Heart left ventricle (tissue), 16 donors: ENCODE results near the gene AKAP9. TPM values are rescaled to one million over a fixed set of nuclear protein-coding genes. Genes with fewer than 3 reads are reported as not detected.

Experiments
- ATAC-seq, 4 donors: fragments of 200-7000 bp; cut with Tn5 transposase; one replicate each; pipeline ENCODE4 v1.9.1; 2020 to 2022; ENCODE audit warnings: moderate library complexity in 4 of 4, mild to moderate bottlenecking in 3 of 4, moderate number of reproducible peaks in 1 of 4
- DNase-seq, 5 donors: peaks; one replicate each; pipeline ENCODE4 v3.0.0-alpha.2; 2020
- H3K27ac ChIP-seq, 12 donors: fragments of 200-600 bp; sonication (generic) in 4 of 12; one replicate each; pipeline versions ENCODE4 v1.5.0 to v1.8.0; 2016 to 2022; ENCODE audit warnings: mild to moderate bottlenecking in 2 of 12
- H3K27me3 ChIP-seq, 9 donors: fragments of 200-600 bp; sonication (generic) in 2 of 9; one replicate each; pipeline versions ENCODE4 v1.5.1 to v1.8.0; 2016 to 2022; ENCODE audit warnings: mild to moderate bottlenecking in 3 of 9
- H3K36me3 ChIP-seq, 9 donors: fragments of 200-600 bp; sonication (generic) in 2 of 9; one replicate each; pipeline versions ENCODE4 v1.5.0 to v1.8.0; 2018 to 2022; ENCODE audit warnings: mild to moderate bottlenecking in 2 of 9
- H3K4me1 ChIP-seq, 12 donors: fragments of 200-600 bp; sonication (generic) in 4 of 12; one replicate each; pipeline versions ENCODE4 v1.5.0 to v1.8.0; 2016 to 2022; ENCODE audit warnings: mild to moderate bottlenecking in 3 of 12
- H3K4me3 ChIP-seq, 12 donors: fragments of 200-600 bp; sonication (generic) in 4 of 12; one replicate each; pipeline versions ENCODE4 v1.5.0 to v1.8.0; 2017 to 2022; ENCODE audit warnings: mild to moderate bottlenecking in 9 of 12, moderate library complexity in 4 of 12
- H3K9me3 ChIP-seq, 12 donors: fragments of 200-600 bp; sonication (generic) in 4 of 12; one replicate each; pipeline versions ENCODE4 v1.5.0 to v1.8.0; 2016 to 2022; ENCODE audit warnings: mild to moderate bottlenecking in 1 of 12
- POLR2A ChIP-seq, 2 donors: fragments of 450-650 bp; IDR thresholded peaks; one replicate each; pipeline ENCODE4 v1.6.1; 2017; ENCODE audit warnings: antibody characterized with exemption in 2 of 2, mild to moderate bottlenecking in 2 of 2, moderate library complexity in 2 of 2
- WGBS, 4 donors: extraction: QIAGEN DNeasy Blood & Tissue Kit in 2 of 4; methylation state at CpG; one replicate each; pipeline versions ENCODE4 v1.1.5 to v1.1.7; 2013 to 2018; 5-methylcytosine and 5-hydroxymethylcytosine counted together
- intact Hi-C, 10 donors: fragments of 100-400 bp; cut with DNase I; formaldehyde crosslinking; loops; one replicate each; pipeline versions ENCODE4 v1.11.1 to v1.14.2; 2022
- polyA plus RNA-seq, 2 donors: library from polyadenylated mRNA; stranded (reverse); fragments of 200-250 nt; gene quantifications; one replicate each; pipeline ENCODE4 v1.2.3, GENCODE V29; 2013
- total RNA-seq, 9 donors: library from RNA; depleted of rRNA in 2 of 9; stranded (reverse); fragments of >200 nt in 2 of 9; fragmentation: NEBNext Ultra II Directional in 3 of 9; extraction: Animal tissue kit (Norgen Biotek cat#: 25700) in 3 of 9; gene quantifications; one replicate each; pipeline versions ENCODE4 v1.1.0 to v1.2.4, GENCODE V29; 2016 to 2023
- TF ChIP-seq, protein P1 (sequence below), 12 donors: fragments of 200-600 bp; sonication (generic) in 4 of 12; IDR thresholded peaks; one replicate each; pipeline versions ENCODE4 v1.5.0 to v1.8.0; 2018 to 2022; ENCODE audit warnings: antibody characterized with exemption in 12 of 12, mild to moderate bottlenecking in 5 of 12
- donor health status: ischemic (EF 13 %, LVEDD 7.1; RV severe dilation, severe dysfunction).
- donor health status: healthy with polysubstance abuse.
- donor health status: DM: no; HTN: yes; CAD: no.
- donor health status: DM: no; HTN: no; CAD: no.
- donor health status: ischemic (EF 25% LVEDD 6.9; RV normal size, moderate dysfunction).
- donor health status: ischemic (EF 25% LVEDD 5.7; RV mildly dilated, moderate dysfunction).
- donor health status: healthy.
- donor health status: DM: yes; HTN: yes; CAD: no.
- donor health status: ischemic (EF 35%, LVEDD 5.7; RV mildly dilated, moderate dysfunction).
- donor health status: nonischemic (EF 11% LVEDD 7.7; RV severe dilation, severe dysfunction).
- donor health status: DM: yes; HTN: yes; CAD: no.
- donor health status: PGD.
- donor health status: ischemic (EF 29% LVEDD 5.4; RV normal size, mild dysfunction).
- donor health status: nonischemic (EF 23%, LVEDD 6.1; RV moderate dilation, normal function).

AKAP9 gene
- total and polyA plus RNA-seq, 11 donors: 13.2 to 58.6 (median 49.1) TPM

DNA sequence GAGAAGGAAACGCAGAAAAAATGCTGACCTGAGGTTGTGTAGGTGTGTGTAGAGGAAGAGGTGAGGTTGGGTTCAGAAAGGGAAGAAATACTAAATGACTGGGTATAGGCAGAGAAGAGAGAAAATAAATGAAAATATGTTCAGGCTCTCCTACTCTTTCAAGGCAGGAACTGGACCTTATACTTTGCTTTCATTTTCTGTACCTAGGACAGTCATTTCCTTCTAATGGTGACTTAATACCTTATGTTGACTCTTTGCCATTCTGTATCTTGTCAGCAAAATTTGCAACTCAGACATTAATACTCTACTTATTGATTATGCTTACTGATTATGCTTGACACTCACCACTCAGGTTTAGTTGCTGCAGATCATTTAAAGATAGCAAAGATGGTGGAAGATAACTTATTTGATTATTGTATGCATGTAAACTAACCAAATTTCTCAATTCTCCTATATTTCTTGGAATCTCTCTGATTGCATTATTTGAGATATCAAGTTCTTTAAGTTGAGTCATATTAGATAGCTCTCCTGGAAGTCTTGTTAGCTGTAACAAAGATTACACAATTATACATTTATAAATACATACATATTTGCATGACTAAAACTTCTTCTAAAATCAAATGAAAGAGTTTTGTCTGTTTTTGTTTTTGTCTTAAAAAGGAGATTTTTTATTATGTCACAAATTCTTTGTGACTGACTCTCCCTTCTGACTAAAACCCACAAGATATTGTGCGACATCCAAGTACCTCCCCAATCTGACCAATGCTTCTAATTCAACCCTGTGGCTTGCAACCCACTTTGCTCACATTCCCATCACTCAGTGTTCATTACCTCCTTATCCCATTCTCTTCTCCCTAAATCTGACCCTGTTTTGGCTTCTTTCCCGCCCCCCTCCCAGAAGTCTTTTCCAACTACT is 218.3 kb downstream of the AKAP9 start:
- WGBS, 4 donors: 91 to 94% (median 92%) methylated on average over 3 of the region's 3 CpGs
- no peaks in the 10 kb centered on the region for H3K36me3 ChIP-seq
- TF ChIP-seq, protein P1, sequence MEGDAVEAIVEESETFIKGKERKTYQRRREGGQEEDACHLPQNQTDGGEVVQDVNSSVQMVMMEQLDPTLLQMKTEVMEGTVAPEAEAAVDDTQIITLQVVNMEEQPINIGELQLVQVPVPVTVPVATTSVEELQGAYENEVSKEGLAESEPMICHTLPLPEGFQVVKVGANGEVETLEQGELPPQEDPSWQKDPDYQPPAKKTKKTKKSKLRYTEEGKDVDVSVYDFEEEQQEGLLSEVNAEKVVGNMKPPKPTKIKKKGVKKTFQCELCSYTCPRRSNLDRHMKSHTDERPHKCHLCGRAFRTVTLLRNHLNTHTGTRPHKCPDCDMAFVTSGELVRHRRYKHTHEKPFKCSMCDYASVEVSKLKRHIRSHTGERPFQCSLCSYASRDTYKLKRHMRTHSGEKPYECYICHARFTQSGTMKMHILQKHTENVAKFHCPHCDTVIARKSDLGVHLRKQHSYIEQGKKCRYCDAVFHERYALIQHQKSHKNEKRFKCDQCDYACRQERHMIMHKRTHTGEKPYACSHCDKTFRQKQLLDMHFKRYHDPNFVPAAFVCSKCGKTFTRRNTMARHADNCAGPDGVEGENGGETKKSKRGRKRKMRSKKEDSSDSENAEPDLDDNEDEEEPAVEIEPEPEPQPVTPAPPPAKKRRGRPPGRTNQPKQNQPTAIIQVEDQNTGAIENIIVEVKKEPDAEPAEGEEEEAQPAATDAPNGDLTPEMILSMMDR (IDR thresholded peaks at IDR 0.05): no peak
- no peak for TF ChIP-seq POLR2A (IDR thresholded peaks at IDR 0.05)

More for the DNA sequence above, 218.3 kb downstream of the AKAP9 start:
- H3K27me3 ChIP-seq: no peaks in the 10 kb centered on the region
- intact Hi-C loops: no loop called here
- no peak overlapping the region for H3K4me3 ChIP-seq
- no peak for DNase-seq
- ATAC-seq: no peak
- no peaks in the 10 kb centered on the region for H3K4me1 ChIP-seq
- H3K27ac ChIP-seq: no peak overlapping the region
- no peaks in the 10 kb centered on the region for H3K9me3 ChIP-seq

Other genes with a start within 250 kb of the AKAP9 start
- gene MTERF1, start 60.2 kb upstream of the AKAP9 start, total RNA-seq: 10 to 100 TPM in 1 of 9 donors, 1 to 10 TPM in 8; 5.5 to 11.6 (median 7.3) TPM
- 1 to 10 TPM; 6.9 to 8.3 TPM for gene MTERF1, start 60.2 kb upstream of the AKAP9 start, polyA plus RNA-seq
- gene CYP51A1, start 193.6 kb downstream of the AKAP9 start, total RNA-seq: 10 to 100 TPM; 16.6 to 42.2 (median 32.7) TPM
- gene CYP51A1, start 193.6 kb downstream of the AKAP9 start, polyA plus RNA-seq: 10 to 100 TPM in 1 of 2 donors, 1 to 10 TPM in 1; 6.7 to 45.9 TPM
- gene LRRD1, start 238.3 kb downstream of the AKAP9 start, total RNA-seq: under 1 TPM in 4 of 9 donors, not detected in 5; 0.17 to 0.33 (median 0.19) TPM
- not detected for gene LRRD1, start 238.3 kb downstream of the AKAP9 start, polyA plus RNA-seq